Measurements from ENCODE around the gene USP9Y. TPM values are rescaled to one million over a fixed set of nuclear protein-coding genes. Genes with fewer than 3 reads are reported as not detected.
A peak's percentile ranks its signal among the peaks of the same experiment; 100 is the strongest.

Gene USP9Y
- total RNA-seq, 2 experiments from 2014 or later = 12.4 to 15.6 TPM

GRCh38 chrY:12898604-12899003 lies 197.6 kb downstream of the USP9Y start:
- CTCF ChIA-PET (ENCODE audit: unreplicated experiment) = no interaction called here
- H3K4me2 ChIP-seq (ENCODE audit: low read length) = no peak overlapping the region
- H4K20me1 ChIP-seq (ENCODE audit: insufficient read depth, low read length) = no peaks in the 10 kb centered on the region
- H3K36me3 ChIP-seq (ENCODE audit: insufficient read depth, low read length) = no peaks in the 10 kb centered on the region
- intact Hi-C loops (cut with micrococcal nuclease; ENCODE audit: unreplicated experiment) = no loop called here
- H3K4me3 ChIP-seq (ENCODE audit: low read depth, low read length, poor library complexity, severe bottlenecking) = no peak overlapping the region
- no peak overlapping the region for H3K27ac ChIP-seq (ENCODE audit: low read depth, low read length, poor library complexity, severe bottlenecking)
- no peaks in the 10 kb centered on the region for H3K4me1 ChIP-seq (ENCODE audit: insufficient read depth, low read length, poor library complexity, severe bottlenecking)
- no peaks in the 10 kb centered on the region for H3K9me3 ChIP-seq (ENCODE audit: low read length)
- H2AFZ ChIP-seq (ENCODE audit: low read length) = no peak overlapping the region
- DNase-seq (ENCODE audit: low spot score) = no peak
- no peaks in the 10 kb centered on the region for H3K79me2 ChIP-seq (ENCODE audit: insufficient read depth, low read depth, low read length)
- POLR2A ChIA-PET = no interaction called here
- TF ChIP-seq, protein P1, sequence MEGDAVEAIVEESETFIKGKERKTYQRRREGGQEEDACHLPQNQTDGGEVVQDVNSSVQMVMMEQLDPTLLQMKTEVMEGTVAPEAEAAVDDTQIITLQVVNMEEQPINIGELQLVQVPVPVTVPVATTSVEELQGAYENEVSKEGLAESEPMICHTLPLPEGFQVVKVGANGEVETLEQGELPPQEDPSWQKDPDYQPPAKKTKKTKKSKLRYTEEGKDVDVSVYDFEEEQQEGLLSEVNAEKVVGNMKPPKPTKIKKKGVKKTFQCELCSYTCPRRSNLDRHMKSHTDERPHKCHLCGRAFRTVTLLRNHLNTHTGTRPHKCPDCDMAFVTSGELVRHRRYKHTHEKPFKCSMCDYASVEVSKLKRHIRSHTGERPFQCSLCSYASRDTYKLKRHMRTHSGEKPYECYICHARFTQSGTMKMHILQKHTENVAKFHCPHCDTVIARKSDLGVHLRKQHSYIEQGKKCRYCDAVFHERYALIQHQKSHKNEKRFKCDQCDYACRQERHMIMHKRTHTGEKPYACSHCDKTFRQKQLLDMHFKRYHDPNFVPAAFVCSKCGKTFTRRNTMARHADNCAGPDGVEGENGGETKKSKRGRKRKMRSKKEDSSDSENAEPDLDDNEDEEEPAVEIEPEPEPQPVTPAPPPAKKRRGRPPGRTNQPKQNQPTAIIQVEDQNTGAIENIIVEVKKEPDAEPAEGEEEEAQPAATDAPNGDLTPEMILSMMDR (conservative IDR thresholded peaks at IDR 0.05; ENCODE audit: low read length) = no peak
- no peak for TF ChIP-seq EZH2phosphoT487 (IDR thresholded peaks at IDR 0.05; ENCODE audit: borderline replicate concordance, low read depth, low read length)
- no TSS peak for BruUV-seq (replicated peaks)
- H3K9me2 ChIP-seq (ENCODE audit: insufficient read depth, low read length) = no peaks in the 10 kb centered on the region

DNA sequence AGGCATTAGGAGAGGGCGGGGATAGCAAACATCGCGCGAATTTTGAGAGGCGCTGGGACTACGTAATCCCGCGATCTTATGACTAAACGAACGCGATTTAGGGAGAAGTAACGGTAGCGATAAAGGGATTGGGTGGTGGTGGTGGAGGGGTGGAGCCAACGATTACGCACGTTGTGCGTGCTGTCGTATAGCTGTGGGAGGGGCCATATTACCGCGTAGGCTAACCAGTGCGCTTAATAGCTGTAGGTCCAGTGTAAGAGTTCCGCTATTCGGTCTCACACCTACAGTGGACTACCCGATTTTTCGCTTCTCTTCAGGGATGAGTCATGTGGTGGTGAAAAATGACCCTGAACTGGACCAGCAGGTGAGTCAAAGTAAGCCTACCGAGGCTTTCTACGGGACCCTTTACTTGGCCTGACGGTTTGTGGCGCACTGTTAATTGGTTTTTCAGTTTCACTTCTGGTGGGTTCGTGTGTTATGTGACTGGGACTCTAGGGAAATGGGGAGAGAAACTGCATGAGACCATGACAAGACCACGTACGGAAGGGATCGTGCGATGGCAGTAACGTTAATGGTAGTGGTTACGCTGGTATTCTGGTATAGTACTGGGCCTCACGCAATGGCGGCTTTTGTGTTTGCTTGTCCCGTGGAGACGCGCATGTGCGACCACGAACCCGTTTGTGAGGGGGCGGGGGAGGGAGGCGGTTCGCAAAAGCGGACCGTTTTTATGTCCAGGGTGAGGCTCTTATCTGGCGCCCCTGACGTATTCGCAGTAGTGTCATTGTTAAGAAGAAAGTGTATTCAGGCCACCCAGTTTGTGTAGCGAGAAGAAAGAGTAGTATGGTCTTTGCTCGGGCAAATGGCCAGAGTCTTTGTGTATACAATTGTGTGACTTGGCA lies 203.8 kb downstream of the USP9Y start, which contains the start of gene DDX3Y:
TSS of gene DDX3Y (plus strand) at position 251 of the 899 bp plus-strand sequence. CDS start at position 320, 69 bp downstream.
- Histone ChIP-seq H3K36me3 (ENCODE audit: insufficient read depth, low read length) (peaks cover 33% of the 10 kb centered on the region), H3K79me2 (ENCODE audit: insufficient read depth, low read depth, low read length) (peaks cover 52% of the 10 kb centered on the region), H2AFZ (ENCODE audit: low read length) (peak within 1 kb of the TSS; percentile 96), H3K9me3 (ENCODE audit: low read length) (0 out of 2 replicates have a peak, but pooled peaks cover 3% of the 10 kb centered on the region), H3K9me2 (ENCODE audit: insufficient read depth, low read length) (no peaks in the 10 kb centered on the region), H3K4me1 (ENCODE audit: insufficient read depth, low read length, poor library complexity, severe bottlenecking) (peaks cover 21% of the 10 kb centered on the region), H3K4me2 (ENCODE audit: low read length) (peak within 1 kb of the TSS; percentile 85), H4K20me1 (ENCODE audit: insufficient read depth, low read length) (peaks cover 21% of the 10 kb centered on the region), H3K4me3 (ENCODE audit: low read depth, low read length, poor library complexity, severe bottlenecking) (peak within 1 kb of the TSS; percentile 97), H3K27ac (ENCODE audit: low read depth, low read length, poor library complexity, severe bottlenecking) (peak within 1 kb of the TSS; percentile 87)
- no peak for TF ChIP-seq EZH2phosphoT487 (IDR thresholded peaks at IDR 0.05; ENCODE audit: borderline replicate concordance, low read depth, low read length)
- TF ChIP-seq, protein P1 (conservative IDR thresholded peaks at IDR 0.05; ENCODE audit: low read length) = no peak
- BruUV-seq (replicated peaks) = no TSS peak
- ChIA-PET POLR2A (interaction anchor here (0.7 kb wide), 1 partner anchor 495 kb away, joined by 3 read pairs; no protein-coding TSS in a partner anchor), CTCF (ENCODE audit: unreplicated experiment) (no interaction called here)
- intact Hi-C loops (cut with micrococcal nuclease; ENCODE audit: unreplicated experiment) = loop anchor here (5.0 kb wide), 2 partner anchors 243 to 577 kb away; partner anchors contain the start of gene UTY
- DNase-seq (ENCODE audit: low spot score) = peak; percentile 93

Measured in OCI-LY7 (cell line).